ENCODE measurements around the gene DSCAML1.

DNA sequence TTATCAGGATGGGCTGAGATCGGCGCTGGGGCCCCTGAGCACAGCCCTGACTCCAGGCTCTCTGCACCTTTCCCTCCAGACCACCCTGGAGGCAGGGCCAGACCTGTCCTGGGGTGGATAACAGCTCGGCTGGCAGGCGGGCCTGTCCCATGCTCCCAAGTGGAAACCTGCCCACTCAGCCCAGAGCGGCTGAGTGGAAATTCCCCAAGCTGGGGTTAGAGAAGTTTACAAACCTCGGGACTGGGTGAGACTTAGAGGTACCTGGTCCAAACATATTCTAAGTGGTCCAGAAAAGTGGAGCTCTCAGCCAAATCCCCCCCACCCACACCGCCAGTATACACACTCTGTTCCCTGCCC lies 32.3 kb upstream of the DSCAML1 start:
- TF ChIP-seq POLR2AphosphoS5 (IDR thresholded peaks at IDR 0.05; ENCODE audit: low read depth, low read length) (no peak), POLR2A (IDR thresholded peaks at IDR 0.05; ENCODE audit: low read depth, low read length) (no peak)

All from GM12891 (cell line).